SIG-M5 treated with dmso at 0.1 percent for 504 hours (cell line): ENCODE measurements around the gene PFDN2.
"Not testable (repeated sequence)": the region's sequence is repeated elsewhere in the genome, so short reads cannot be mapped to it uniquely, and the experiment has no call there.

Experiments
- DNase-seq: peaks from one replicate; lab custom pipeline; 2025; ENCODE audit not compliant: unreplicated experiment; lab: John Stamatoyannopoulos, UW

The PFDN2 gene

DNA sequence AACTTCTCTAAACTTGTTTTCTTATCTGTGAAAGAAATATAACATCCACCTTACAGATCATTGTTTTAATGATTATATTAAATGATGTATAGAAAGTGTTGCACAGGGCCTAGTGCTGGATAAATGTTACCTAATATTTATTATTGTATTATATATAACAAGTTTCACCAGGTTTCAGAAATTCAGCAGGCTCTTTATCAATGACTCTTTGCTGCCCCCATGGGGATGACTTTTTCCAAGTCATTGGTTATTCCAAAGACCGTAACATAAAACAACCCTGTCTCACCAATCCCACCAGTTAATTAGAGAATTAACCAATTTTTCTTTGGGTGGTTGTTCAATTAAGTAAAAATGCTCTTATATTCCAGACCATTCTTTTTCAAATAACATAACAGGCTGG lies 21.9 kb upstream of the PFDN2 start:
- DNase-seq, result peak; percentile 59

DNA sequence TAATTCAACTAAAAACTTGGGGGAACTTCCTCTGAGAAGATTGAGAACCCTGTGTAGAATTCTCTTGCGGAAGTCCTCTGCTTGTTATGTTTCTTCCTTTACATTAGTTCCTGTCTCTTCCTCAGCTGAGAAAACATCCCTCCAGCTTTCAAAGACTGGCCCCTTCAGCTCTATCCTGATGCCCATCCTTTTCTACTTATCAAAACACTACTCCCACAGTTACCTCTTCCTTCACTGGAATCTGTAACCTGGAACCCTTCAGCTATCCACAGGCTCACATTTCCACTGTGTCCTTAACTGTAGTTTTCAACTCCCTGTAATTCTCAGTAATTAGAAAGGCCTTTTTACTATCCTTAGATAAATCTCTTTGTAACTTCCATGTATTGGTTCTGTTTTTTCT lies 20.6 kb upstream of the PFDN2 start:
- no peak for DNase-seq

DNA sequence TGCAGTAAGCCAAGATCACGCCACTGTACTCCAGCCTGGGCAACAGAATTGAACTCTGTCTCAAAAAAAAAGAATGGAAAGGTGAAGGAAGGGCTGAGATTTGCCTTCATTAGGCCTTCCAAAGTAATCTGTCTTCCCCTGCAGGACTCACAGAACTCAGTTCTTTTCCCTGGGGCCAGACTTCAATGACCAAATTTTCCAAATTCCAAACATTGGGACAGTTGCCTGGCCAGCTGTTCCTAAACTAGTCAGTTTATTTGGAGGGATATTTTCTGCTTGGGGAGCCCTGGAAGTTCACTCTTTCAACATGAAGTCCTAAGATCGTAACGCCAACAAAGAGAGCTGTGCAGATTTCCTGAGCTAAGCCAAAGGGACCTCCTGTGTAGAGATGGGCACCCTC lies 20.0 kb upstream of the PFDN2 start:
- no peak for DNase-seq

DNA sequence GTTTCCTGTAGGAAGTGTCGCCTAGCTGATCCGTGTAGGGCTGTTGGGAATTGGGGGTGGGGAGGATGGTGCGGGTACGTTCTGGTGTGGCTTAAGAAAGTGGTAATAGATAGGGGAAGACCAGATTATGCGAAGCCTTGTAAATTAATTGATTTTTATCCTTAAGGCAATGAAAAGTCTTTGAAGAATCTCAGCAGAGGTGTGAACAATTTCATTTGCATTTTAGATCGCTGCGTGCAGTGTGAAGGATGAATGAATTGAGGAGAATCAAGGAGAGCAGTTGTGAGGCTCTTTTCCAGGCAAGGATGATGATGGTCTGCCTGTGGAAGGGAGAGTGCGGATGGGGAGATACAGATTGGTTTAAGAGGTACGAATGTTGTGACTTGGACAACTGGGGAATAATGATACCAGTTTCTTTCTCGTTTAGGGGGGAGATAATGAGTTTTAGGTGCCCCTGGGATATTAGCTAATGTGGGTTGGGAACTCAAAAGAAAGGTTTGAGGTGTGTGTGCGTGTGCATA lies 15.4 kb upstream of the PFDN2 start:
- DNase-seq, result no peak

DNA sequence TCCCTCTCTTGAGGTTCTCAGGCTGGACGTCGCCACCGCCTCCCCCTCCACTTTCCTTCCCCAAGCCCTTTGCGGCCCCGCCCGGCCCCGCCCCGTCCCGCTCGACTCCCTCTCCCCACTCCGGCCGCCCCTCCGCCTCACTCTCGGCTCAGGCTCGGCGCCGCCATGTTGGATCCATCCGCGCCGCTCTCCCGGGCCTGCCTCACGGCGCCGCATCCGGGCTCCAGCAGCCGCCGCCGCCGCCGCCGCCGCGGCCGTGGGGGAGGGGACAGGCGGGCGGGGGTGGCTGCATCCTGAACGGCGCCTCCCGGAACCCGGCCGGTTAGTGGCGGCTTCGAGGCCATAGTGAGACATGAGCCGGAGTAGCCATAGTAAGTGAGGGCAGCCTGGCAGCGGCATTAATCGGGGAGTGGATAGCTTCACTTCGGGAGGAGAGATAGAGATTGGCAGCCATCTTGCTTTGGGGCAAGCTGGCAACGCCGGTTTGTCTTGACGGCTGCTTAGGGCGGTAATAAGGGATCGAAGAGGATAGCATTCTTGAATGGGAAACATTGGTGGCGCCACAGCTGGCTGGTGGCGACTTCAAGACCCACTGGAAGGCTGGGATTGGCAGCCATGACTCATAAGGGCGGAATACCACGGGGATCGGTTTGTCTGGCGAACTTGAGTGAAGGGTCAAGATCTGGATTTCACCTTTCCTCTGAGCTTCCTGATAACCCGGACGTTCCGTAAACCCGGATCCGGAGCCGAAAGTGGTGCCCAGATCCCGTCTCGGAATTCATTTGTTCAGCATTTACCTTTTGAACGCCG lies 14.8 kb upstream of the PFDN2 start, which contains the start of gene DEDD:
Gene DEDD, minus strand, starts transcription at position 258 of the 810 bp plus-strand sequence. CDS start 8,205 bp downstream, outside the sequence.
- peak; percentile 100 for DNase-seq

DNA sequence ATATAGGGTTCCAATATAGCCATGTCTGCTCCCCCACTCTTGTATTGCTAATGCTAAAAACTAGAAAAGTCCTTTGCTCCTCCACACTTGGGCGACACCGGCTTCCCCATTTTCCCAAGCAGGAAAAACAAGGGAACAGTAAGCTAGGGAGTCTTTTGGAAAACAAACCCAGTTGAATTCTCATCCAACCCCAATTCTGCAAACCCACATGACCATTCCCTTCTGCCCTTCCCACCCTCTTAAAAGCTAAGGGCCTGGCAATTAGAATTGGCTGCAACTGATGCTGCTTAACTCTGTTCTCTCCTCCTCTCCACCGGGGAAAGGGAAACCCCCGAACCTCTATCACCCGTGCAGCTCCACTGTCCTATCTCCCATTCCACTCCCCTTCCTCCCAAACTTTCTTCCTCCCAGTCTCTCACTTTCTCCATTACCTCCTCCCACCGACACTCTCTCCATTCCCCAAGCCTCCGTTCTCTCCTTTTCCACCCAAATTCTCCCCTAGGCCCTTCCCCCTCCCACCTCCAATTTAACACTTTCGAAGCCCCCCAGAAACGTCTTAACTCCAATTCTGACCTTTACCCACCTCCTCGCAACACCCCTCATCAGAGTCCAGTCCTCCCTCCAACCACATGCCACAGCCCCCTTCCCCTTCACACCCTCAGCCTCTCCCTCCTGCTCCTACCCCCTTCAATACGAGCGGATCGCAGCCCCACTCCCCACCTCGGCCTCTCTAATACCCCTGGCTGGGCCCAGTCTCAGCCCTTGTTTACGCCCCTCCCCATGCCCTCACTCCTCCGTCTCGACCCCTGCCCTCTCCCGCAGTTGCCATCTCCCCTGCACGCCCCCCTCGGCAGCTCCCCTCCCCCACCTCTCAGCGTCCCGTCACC lies 13.9 kb upstream of the PFDN2 start:
- DNase-seq, result peak; percentile 51

DNA sequence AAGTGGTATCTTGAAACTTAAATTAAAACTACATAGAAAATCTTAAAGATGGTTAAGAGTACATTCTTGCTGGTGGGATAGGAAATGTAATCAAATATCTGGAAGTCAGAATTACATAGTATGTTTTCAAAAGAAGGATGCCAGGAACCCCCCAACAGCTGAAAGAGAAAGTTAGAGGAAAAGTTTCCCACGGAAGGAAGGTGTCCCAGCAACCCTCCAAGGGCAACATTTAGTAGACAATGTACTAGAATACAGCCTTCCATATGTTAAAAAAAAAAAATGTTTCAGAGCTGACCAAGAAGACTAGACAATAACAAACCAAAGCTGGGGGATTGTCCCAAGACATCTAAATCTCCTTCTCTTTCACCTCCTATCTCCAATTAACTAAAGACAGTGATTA lies 12.4 kb upstream of the PFDN2 start:
- no peak for DNase-seq

DNA sequence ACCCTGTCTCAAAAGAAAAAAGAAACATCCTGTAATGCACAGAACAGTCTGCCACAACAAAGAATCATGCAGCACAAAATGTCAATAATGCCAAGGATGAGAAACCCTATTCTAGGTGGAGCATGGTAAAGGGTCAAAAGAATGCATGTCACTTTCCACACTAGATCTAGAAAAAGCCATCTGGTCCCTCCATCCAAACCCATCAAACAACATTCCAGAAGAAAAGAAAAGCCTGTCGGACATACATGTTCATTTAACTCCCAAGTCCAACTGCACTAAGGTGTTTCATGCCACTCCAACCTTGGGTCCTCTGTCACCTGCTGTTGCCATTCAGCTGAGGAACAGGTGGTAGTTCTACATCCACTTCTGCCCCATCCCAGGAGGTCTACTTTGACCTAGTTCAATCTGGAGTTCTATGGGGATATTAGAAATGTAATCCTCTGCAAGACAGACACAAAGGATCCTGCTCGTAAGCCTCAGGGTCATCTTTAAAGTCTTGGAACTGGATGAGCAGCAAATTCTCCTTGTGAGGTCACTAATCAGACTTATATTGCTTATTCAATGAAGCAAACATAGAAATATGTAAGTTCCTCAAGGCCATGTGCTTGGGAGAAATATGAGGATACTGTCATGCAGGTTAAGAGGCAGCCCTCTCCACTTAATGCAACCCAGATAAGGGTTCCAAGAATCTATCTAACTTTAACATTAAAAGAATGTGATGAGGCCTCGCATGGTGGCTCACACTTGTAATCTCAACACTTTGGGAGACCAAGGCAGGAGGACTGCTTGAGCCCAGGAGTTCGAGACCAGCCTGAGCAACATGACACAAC lies 11.0 kb upstream of the PFDN2 start:
- DNase-seq, result no peak

DNA sequence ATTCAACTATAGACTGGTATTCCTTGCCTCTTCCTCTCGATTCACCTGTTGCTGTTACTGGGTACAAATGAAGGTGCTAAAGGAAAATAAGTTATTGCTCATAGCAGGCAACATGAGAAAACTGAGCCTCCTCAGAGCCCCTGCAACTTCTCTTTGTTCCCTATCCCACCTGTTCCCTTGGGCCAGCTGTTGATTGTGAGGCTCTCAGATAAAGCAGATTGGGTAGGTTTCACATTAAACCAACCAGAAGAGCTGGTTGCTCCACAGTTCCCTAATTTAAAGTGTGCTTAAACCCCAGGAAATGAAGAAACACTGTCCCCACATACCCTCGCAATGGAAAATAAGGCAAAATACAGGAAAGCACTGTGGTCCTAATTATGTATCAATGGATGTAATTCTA lies 9.8 kb upstream of the PFDN2 start:
- DNase-seq, result peak; percentile 63

DNA sequence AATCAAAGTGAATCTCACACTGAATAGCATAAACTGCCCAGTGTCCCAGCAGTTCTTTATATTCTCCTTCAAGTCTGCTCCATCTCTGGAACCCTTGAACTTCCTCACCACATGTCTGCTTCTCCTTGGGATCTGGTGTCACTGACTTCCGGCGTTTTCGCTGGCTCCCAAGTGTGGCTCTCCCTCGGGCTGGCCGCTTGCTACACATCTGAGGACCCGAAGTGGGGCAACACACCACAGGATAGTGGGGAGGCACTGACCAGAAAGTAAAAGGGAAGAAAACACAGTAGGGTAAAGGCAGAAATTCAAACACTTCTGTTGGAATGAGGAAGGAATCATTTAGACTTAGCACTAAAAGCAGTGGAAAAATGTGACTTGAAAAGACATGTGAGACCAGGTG lies 5.1 kb upstream of the PFDN2 start:
- no peak for DNase-seq

DNA sequence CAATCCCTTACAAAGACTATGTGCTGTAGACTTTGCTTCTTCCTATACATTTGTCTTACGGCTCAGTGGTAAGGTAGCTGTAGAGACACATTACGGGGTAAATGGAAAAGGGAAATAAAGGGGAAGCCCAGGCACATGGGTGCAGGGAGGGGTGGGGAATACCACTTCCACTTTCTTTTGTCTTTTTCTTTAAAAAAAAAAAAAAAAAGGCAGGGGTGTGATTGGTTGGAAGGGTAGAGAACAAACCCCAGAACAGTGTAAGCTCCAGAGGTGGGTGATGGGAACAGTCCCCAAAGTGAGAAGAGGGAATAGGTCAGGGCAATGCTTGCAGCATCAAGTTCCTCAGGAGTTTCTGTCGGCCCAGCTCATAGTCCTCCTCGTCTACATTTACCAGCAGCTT lies 4.0 kb upstream of the PFDN2 start:
- peak; percentile 86 for DNase-seq

DNA sequence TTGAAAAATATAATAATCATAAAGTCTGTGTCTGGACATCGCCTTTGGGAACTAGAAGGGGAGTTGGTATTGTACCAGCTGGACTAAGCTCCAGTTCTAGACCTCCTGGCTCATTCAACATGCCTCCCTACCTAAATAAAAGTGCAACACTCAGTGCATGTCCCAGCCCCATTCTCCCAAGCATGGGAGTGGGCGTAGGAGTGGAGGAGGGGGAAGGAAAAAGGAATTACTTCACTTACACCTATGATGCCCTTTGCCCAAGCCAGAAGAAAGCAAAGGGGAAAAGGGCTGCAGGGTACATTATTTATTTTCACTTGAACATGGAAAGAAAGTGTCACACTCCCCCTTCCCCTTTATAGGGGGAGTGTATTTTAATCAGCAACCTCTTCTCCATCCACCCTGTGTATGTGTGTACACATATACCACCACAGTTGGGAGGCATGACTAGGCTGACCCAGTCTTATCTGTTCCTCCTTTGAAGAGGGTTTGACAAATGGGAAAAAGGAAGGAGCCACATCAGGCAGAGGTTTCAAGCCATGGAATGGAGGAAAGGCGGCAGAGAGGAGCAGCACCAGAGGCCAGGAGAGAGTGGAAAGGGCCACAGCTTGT lies 3.3 kb upstream of the PFDN2 start:
- DNase-seq, result no peak

DNA sequence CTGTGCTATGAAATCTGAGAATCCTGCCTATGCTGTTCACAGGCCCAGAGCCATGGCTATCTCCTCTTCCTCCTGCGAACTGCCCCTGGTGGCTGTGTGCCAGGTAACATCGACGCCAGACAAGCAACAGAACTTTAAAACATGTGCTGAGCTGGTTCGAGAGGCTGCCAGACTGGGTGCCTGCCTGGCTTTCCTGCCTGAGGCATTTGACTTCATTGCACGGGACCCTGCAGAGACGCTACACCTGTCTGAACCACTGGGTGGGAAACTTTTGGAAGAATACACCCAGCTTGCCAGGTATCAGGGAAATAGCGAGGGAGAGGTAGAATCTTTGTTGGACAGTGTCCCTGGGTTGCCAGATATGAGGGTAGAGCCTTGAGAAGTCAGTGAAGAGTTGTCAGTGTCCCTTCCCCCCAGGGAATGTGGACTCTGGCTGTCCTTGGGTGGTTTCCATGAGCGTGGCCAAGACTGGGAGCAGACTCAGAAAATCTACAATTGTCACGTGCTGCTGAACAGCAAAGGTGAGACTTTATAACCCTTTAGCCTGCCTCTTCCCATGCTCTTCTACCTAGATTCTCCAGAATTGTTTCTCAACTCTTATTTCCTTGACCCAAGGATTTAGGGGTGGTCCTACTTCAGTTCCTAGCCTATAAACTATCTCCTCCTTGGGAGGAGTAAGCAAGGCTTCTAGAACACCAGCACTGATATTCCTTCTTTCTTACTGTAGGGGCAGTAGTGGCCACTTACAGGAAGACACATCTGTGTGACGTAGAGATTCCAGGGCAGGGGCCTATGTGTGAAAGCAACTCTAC lies 1.5 kb upstream of the PFDN2 start:
- peak; percentile 90 for DNase-seq

DNA sequence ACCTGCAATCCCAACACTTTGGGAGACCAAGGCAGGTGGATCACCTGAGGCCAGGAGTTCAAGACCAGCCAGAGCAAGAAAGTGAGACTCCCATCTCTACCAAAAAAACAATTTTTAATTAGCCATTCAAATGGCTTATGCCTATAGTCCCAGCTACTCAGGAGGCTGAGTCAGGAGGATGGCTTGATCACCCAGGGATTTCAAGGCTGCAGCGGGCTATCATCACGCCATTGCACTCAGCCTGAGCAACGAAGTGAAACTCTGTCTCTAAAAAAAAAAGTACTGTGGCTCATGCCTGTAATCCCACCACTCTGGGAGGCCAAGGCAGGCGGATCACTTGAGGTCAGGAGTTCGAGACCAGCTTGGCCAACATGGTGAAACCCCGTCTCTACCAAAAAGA lies 1.9 kb downstream of the PFDN2 start:
- DNase-seq, result not testable (repeated sequence)

DNA sequence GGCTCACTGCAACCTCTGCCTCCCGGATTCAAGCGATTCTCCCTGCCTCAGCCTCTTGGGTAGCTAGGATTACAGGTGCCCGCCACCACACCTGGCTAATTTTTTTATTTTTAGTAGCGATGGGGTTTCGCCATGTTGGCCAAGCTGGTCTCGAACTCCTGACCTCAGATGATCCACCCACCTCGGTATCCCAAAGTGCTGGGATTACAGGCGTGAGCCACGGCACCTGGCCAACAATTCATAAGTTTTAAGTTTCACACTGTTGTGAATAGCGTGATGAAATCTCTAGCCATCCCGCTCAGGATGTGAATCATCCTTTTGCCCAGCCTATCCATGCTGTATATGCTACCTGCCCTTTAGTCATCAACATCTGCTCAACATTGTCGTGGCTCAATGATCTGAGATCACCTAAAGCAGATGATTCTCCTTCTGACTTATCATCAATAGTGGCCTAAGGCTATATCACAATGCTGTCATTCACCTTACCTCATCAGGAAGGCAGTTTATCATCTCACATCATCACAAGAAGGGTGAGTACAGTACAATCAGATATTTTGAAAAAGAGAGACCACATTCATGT lies 2.6 kb downstream of the PFDN2 start:
- peak; percentile 75 for DNase-seq

DNA sequence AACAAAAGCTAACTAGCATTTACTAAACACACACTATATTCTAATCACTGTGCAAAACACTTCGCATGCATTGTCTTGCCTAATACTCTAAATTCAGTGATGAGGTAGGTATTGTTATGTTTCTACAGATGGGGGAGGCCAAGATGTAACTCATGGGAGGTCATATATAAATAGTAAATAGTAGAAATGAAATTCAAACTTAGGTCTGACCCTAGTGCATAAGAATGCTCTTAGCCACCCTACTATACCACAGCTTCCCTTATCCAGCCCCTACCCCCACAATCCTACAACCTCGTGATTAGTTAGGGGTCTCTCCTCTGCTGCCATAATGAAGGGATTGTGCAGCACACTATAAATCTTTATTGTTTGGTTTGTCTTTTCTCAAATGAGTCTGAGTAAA lies 3.3 kb downstream of the PFDN2 start:
- DNase-seq, result no peak

DNA sequence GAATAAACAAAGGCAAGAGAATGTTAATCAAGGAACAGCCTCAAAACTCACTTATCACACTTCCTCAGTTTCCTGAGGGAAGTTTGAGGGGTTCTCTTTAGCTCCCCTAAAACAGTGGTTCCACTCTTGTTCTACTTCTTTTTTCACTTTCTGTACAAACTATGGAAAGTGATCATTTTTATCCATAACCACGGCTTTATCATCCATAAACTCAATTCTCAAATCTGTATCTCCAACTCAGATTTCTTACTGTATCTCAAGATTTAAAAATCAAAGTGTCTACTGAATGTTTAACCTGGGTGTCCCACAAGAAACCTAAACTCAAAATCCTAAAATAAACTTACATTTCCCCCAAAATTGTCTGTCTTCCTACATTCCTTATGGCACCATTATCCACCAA lies 3.9 kb downstream of the PFDN2 start:
- DNase-seq, result no peak

DNA sequence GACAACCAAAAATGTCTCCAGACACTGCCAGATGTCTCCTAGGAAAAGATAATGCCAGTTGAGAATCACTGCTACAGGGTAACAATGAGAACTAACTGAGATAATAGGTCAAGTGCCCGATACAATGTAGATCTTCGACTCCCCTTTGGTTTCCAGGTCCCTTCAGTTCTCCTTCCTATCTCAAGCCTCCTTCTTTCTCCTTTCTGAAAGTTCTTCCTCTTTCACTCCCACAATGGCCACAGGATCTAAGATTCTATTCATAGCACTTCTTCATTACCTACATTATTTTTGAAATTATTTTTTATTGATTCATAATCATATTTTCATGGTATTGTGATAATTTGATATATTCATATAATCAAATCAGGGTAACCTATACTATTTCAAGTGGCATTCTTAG lies 6.3 kb downstream of the PFDN2 start:
- peak; percentile 62 for DNase-seq

DNA sequence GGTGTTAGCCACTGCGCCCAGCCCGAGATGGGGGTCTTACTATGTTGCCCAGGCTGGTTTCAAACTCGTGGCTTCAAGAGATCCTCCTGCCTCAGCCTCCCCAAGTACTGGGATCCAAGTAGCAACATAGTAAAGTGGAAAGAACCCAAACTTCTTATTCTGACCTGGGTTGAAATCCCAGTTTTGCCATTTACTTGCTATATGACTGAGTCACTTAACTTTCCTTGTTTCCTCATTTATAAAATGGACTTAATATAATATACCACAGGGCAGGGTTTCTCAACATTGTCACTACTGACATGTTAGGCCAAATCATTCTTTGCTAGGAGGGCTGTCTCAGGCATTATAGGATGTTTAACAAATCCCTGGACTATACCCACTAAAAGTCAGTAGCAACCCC lies 6.7 kb downstream of the PFDN2 start:
- no peak for DNase-seq
